Measurements from ENCODE around the gene FBXW8. TPM values are rescaled to one million over a fixed set of nuclear protein-coding genes. Genes with fewer than 3 reads are reported as not detected.
A peak's percentile ranks its signal among the peaks of the same experiment; 100 is the strongest.

Gene FBXW8
- total RNA-seq, 1 experiment from 2014 or later = 15.6 TPM

DNA sequence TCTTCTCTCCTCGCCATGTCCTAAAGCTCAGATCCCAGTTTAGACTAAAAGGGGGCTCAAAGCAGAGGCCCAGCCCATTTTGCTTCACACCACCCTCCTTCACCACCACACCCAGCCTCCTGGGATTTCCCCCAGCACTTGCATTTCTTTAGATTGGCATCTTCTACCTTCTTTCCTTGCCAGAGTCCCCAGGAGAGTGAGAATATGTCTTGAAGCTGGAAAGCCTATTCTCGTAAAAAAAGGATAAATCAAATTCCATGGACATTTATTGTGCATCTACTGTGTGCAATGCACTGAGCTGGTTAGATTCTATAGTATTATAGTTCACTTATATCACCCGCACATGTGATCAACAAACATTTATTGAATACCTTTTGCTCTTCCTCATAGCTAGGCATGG lies 10.2 kb downstream of the FBXW8 start:
- CTCF ChIA-PET = interaction anchor here (1.0 kb wide), 1 partner anchor 10 kb away, joined by 3 read pairs; no protein-coding TSS in a partner anchor
- POLR2A ChIA-PET = no interaction called here
- DNase-seq (ENCODE audit: low spot score) = no peak
- H3K4me1 Mint-ChIP-seq = peaks cover 23% of the 10 kb centered on the region
- TF ChIP-seq ZMAT4 (CRISPR knock-in tag; IDR thresholded peaks at IDR 0.05) (no peak), FOXJ3 (CRISPR knock-in tag; IDR thresholded peaks at IDR 0.05; ENCODE audit: borderline replicate concordance) (no peak), SMAD4 (CRISPR knock-in tag; IDR thresholded peaks at IDR 0.05) (no peak), ZNF232 (CRISPR knock-in tag; IDR thresholded peaks at IDR 0.05) (no peak), ZNF423 (CRISPR knock-in tag; IDR thresholded peaks at IDR 0.05) (no peak), ZNF281 (CRISPR knock-in tag; IDR thresholded peaks at IDR 0.05) (no peak), NFATC4 (CRISPR knock-in tag; IDR thresholded peaks at IDR 0.05) (no peak), ZNF671 (CRISPR knock-in tag; IDR thresholded peaks at IDR 0.05) (no peak)
- TF ChIP-seq, protein P1, sequence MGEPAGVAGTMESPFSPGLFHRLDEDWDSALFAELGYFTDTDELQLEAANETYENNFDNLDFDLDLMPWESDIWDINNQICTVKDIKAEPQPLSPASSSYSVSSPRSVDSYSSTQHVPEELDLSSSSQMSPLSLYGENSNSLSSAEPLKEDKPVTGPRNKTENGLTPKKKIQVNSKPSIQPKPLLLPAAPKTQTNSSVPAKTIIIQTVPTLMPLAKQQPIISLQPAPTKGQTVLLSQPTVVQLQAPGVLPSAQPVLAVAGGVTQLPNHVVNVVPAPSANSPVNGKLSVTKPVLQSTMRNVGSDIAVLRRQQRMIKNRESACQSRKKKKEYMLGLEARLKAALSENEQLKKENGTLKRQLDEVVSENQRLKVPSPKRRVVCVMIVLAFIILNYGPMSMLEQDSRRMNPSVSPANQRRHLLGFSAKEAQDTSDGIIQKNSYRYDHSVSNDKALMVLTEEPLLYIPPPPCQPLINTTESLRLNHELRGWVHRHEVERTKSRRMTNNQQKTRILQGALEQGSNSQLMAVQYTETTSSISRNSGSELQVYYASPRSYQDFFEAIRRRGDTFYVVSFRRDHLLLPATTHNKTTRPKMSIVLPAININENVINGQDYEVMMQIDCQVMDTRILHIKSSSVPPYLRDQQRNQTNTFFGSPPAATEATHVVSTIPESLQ (CRISPR knock-in tag; IDR thresholded peaks at IDR 0.05) = no peak
- H3K36me3 Mint-ChIP-seq = no peaks in the 10 kb centered on the region; the same call in 1 of the 2 replicates
- H3K4me3 Mint-ChIP-seq = no peak overlapping the region
- H3K27ac Mint-ChIP-seq = peak overlapping the region; percentile 38; the same call in 1 of the 2 replicates
- no peak for ATAC-seq
- no peaks in the 10 kb centered on the region for H3K9me3 Mint-ChIP-seq
- H3K27me3 Mint-ChIP-seq (ENCODE audit: low read depth) = no peaks in the 10 kb centered on the region

DNA sequence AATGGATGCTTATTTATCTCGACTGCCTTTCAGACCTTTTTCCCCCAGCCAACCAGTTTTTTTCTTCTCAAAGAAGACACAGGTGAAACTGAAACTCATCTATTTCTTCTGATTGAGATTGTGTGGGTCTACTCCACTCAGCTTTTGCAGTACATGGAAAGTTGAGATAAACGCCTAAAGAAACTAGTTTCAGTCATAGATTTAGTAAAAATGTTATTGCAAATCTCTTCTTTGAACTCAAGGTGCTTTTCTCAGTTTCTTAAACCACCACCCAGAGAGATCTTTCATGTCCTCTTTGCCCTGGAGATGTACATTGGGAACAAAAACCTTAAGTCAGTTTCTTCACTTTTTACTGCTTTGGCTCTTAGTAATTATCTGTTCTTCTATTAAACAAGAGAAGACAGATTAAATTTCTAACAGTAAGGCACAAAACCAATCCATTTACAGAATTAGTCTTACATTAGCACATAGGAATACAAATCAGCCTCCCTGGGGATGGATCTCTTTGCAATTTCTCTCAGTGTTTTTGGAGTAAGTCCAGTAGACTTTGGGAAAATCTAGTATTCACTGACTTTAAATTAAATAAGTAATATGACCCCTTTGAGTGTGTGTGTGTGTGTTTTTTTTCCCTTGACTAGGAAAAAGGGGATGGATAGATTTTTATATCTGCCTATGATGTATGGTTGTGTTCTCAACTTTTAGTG lies 11.6 kb downstream of the FBXW8 start:
- ATAC-seq (no peak), DNase-seq (ENCODE audit: low spot score) (no peak)
- ChIA-PET POLR2A (no interaction called here), CTCF (no interaction called here)
- Mint-ChIP-seq H3K4me3 (no peak overlapping the region), H3K4me1 (peaks cover 17% of the 10 kb centered on the region), H3K27ac (no peak overlapping the region), H3K36me3 (no peaks in the 10 kb centered on the region), H3K27me3 (ENCODE audit: low read depth) (no peaks in the 10 kb centered on the region), H3K9me3 (no peaks in the 10 kb centered on the region)
- TF ChIP-seq OVOL2 (CRISPR knock-in tag; IDR thresholded peaks at IDR 0.05; ENCODE audit: borderline replicate concordance) = no peak

DNA sequence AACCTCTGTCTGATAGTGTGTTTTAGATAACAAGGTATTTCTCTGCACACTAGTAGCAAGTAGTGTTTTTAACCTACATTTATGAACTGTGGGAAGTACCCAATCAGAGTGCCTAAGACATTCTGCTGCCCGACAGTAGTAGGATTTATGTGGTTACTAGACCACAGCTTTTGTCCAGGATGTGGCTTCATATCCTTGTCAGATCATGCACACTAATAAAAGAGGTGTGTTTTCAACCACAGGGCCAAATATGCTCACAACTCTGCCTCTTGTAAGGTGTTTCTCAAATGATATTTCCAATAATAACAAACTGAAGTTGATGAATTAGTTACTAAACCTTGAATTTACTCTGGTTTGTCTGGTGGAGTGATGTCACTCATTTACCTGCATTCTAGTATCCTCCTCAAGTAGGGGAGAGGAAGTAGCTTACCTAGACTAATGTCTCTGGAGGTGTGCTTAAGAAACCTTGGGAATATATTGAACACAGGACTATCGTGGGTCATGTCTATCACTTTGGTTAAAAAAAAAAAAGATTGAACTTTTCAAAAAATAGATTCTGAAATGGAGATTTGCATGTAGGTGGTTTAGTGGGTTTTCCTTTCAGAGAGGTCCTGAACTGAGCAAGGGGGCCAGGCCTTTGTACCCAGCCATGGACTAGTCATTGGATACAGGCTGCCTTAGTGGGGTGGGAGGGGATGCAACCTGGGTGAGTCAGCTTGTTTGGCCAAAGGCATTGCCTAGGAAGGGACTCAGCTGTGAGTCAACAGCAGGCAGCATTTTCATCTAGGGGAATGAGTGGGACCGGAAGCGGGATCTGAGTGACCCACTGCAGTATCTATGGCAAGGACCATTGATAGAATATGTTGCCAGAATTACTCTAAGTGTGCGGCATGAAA lies 14.1 kb downstream of the FBXW8 start:
- Mint-ChIP-seq H3K27ac (0 out of 2 replicates have a peak overlapping the region, but pooled peaks have one; percentile 19), H3K4me1 (peaks cover 17% of the 10 kb centered on the region), H3K9me3 (no peaks in the 10 kb centered on the region), H3K27me3 (ENCODE audit: low read depth) (no peaks in the 10 kb centered on the region), H3K4me3 (no peak overlapping the region), H3K36me3 (peaks cover 10% of the 10 kb centered on the region)
- ChIA-PET CTCF (no interaction called here), POLR2A (no interaction called here)
- DNase-seq (ENCODE audit: low spot score) = no peak
- ATAC-seq = peak; percentile 43; the same call in 1 of the 2 replicates
- no peak for TF ChIP-seq JAZF1 (CRISPR knock-in tag; IDR thresholded peaks at IDR 0.05)
- TF ChIP-seq ZNF219 (CRISPR knock-in tag; IDR thresholded peaks at IDR 0.05; ENCODE audit: borderline replicate concordance) = no peak
- TF ChIP-seq KAT7 (CRISPR knock-in tag; IDR thresholded peaks at IDR 0.05; ENCODE audit: borderline replicate concordance) = no peak
- TF ChIP-seq, protein P2, sequence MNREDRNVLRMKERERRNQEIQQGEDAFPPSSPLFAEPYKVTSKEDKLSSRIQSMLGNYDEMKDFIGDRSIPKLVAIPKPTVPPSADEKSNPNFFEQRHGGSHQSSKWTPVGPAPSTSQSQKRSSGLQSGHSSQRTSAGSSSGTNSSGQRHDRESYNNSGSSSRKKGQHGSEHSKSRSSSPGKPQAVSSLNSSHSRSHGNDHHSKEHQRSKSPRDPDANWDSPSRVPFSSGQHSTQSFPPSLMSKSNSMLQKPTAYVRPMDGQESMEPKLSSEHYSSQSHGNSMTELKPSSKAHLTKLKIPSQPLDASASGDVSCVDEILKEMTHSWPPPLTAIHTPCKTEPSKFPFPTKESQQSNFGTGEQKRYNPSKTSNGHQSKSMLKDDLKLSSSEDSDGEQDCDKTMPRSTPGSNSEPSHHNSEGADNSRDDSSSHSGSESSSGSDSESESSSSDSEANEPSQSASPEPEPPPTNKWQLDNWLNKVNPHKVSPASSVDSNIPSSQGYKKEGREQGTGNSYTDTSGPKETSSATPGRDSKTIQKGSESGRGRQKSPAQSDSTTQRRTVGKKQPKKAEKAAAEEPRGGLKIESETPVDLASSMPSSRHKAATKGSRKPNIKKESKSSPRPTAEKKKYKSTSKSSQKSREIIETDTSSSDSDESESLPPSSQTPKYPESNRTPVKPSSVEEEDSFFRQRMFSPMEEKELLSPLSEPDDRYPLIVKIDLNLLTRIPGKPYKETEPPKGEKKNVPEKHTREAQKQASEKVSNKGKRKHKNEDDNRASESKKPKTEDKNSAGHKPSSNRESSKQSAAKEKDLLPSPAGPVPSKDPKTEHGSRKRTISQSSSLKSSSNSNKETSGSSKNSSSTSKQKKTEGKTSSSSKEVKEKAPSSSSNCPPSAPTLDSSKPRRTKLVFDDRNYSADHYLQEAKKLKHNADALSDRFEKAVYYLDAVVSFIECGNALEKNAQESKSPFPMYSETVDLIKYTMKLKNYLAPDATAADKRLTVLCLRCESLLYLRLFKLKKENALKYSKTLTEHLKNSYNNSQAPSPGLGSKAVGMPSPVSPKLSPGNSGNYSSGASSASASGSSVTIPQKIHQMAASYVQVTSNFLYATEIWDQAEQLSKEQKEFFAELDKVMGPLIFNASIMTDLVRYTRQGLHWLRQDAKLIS (CRISPR knock-in tag; IDR thresholded peaks at IDR 0.05; ENCODE audit: borderline replicate concordance) = no peak
- no peak for TF ChIP-seq HMGA2 (CRISPR knock-in tag; IDR thresholded peaks at IDR 0.05)
- TF ChIP-seq ZNF396 (CRISPR knock-in tag; IDR thresholded peaks at IDR 0.05; ENCODE audit: borderline replicate concordance) = no peak
- TF ChIP-seq, protein P3, sequence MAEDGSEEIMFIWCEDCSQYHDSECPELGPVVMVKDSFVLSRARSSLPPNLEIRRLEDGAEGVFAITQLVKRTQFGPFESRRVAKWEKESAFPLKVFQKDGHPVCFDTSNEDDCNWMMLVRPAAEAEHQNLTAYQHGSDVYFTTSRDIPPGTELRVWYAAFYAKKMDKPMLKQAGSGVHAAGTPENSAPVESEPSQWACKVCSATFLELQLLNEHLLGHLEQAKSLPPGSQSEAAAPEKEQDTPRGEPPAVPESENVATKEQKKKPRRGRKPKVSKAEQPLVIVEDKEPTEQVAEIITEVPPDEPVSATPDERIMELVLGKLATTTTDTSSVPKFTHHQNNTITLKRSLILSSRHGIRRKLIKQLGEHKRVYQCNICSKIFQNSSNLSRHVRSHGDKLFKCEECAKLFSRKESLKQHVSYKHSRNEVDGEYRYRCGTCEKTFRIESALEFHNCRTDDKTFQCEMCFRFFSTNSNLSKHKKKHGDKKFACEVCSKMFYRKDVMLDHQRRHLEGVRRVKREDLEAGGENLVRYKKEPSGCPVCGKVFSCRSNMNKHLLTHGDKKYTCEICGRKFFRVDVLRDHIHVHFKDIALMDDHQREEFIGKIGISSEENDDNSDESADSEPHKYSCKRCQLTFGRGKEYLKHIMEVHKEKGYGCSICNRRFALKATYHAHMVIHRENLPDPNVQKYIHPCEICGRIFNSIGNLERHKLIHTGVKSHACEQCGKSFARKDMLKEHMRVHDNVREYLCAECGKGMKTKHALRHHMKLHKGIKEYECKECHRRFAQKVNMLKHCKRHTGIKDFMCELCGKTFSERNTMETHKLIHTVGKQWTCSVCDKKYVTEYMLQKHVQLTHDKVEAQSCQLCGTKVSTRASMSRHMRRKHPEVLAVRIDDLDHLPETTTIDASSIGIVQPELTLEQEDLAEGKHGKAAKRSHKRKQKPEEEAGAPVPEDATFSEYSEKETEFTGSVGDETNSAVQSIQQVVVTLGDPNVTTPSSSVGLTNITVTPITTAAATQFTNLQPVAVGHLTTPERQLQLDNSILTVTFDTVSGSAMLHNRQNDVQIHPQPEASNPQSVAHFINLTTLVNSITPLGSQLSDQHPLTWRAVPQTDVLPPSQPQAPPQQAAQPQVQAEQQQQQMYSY (CRISPR knock-in tag; IDR thresholded peaks at IDR 0.05) = no peak
- no peak for TF ChIP-seq SP1 (CRISPR knock-in tag; conservative IDR thresholded peaks at IDR 0.05)

All from WTC11 (cell line).